Chondrocyte (in vitro differentiated cells): ENCODE data around the gene TCF7L1. TPM values are rescaled to one million over a fixed set of nuclear protein-coding genes. Genes with fewer than 3 reads are reported as not detected.

ENCODE experiments used
- DNase-seq: peaks from one replicate; pipeline ENCODE4 v3.0.0; 2021; ENCODE audit warnings: mixed read lengths, low spot score
- H3K27ac Mint-ChIP-seq: one replicate; pipeline ENCODE4 v1.8.0; 2021; ENCODE audit warnings: mild to moderate bottlenecking, moderate library complexity, mixed read lengths; ENCODE audit not compliant: unreplicated experiment
- H3K27me3 Mint-ChIP-seq: 2 replicates; pipeline ENCODE4 v1.8.0; 2021; ENCODE audit warnings: low read depth, mixed read lengths
- H3K36me3 Mint-ChIP-seq: 2 replicates; pipeline ENCODE4 v1.8.0; 2021; ENCODE audit warnings: low read depth, mixed read lengths
- H3K4me1 Mint-ChIP-seq: 2 replicates; pipeline ENCODE4 v1.8.0; 2021; ENCODE audit warnings: low read depth, mild to moderate bottlenecking, mixed read lengths
- H3K4me3 Mint-ChIP-seq: one replicate; pipeline ENCODE4 v1.8.0; 2021; ENCODE audit warnings: mild to moderate bottlenecking, moderate library complexity, mixed read lengths; ENCODE audit not compliant: unreplicated experiment
- H3K9me3 Mint-ChIP-seq: 2 replicates; pipeline ENCODE4 v1.8.0; 2021; ENCODE audit warnings: low read depth, mixed read lengths
- CTCF ChIP-seq: fragments of 200-600 bp; sonication (generic); IDR thresholded peaks from 2 replicates; pipeline ENCODE4 v1.5.0; 2021; ENCODE audit warnings: antibody characterized with exemption, mild to moderate bottlenecking, moderate library complexity
- total RNA-seq: library from RNA; stranded (reverse); gene quantifications from 3 replicates; pipeline ENCODE4 v1.2.1, GENCODE V29; 2021

Gene TCF7L1
- total RNA-seq, 1 donor from 2014 or later, result 35.0 TPM

- no peaks in the 10 kb centered on the region for H3K36me3 Mint-ChIP-seq
- H3K27ac Mint-ChIP-seq, result peak overlapping the region; percentile 91
- peak overlapping the region; percentile 88 for H3K4me3 Mint-ChIP-seq
- no peak for DNase-seq
- TF ChIP-seq CTCF, result no peak
- no peaks in the 10 kb centered on the region for H3K27me3 Mint-ChIP-seq
- no peaks in the 10 kb centered on the region for H3K9me3 Mint-ChIP-seq
- peaks cover 37% of the 10 kb centered on the region for H3K4me1 Mint-ChIP-seq
These were observed 795 bp upstream of the TCF7L1 start for GRCh38 chr2:85132397-85132796.

- DNase-seq, result peak; percentile 95
- Mint-ChIP-seq H3K27me3 (no peaks in the 10 kb centered on the region), H3K9me3 (no peaks in the 10 kb centered on the region), H3K4me1 (peaks cover 50% of the 10 kb centered on the region), H3K27ac (no peak overlapping the region), H3K4me3 (peak overlapping the region; percentile 80), H3K36me3 (no peaks in the 10 kb centered on the region)
- no peak for TF ChIP-seq CTCF
These were observed 611 bp downstream of the TCF7L1 start for GRCh38 chr2:85133751-85134254.

GRCh38 chr2:85134255-85134895, 1.2 kb downstream of the TCF7L1 start:
- DNase-seq, result no peak
- H3K27me3 Mint-ChIP-seq, result no peaks in the 10 kb centered on the region
- peaks cover 1% of the 10 kb centered on the region for H3K36me3 Mint-ChIP-seq
- H3K4me3 Mint-ChIP-seq, result peak overlapping the region; percentile 80
- peak overlapping the region; percentile 57 for H3K27ac Mint-ChIP-seq
- TF ChIP-seq CTCF, result no peak
- H3K9me3 Mint-ChIP-seq, result no peaks in the 10 kb centered on the region
- H3K4me1 Mint-ChIP-seq, result peaks cover 50% of the 10 kb centered on the region

GRCh38 chr2:85134896-85135659, 1.9 kb downstream of the TCF7L1 start:
- H3K27ac Mint-ChIP-seq, result peak overlapping the region; percentile 57
- peak overlapping the region; percentile 80 for H3K4me3 Mint-ChIP-seq
- H3K9me3 Mint-ChIP-seq, result no peaks in the 10 kb centered on the region
- H3K4me1 Mint-ChIP-seq, result peaks cover 53% of the 10 kb centered on the region
- H3K36me3 Mint-ChIP-seq, result peaks cover 5% of the 10 kb centered on the region
- no peak for TF ChIP-seq CTCF
- DNase-seq, result no peak
- H3K27me3 Mint-ChIP-seq, result no peaks in the 10 kb centered on the region

GRCh38 chr2:85135660-85135914, 2.4 kb downstream of the TCF7L1 start:
- Mint-ChIP-seq H3K27ac (no peak overlapping the region), H3K4me1 (peaks cover 53% of the 10 kb centered on the region), H3K36me3 (peaks cover 7% of the 10 kb centered on the region)

More at GRCh38 chr2:85135660-85135914, 2.4 kb downstream of the TCF7L1 start:
- DNase-seq, result no peak
- H3K4me3 Mint-ChIP-seq, result peak overlapping the region; percentile 80
- no peaks in the 10 kb centered on the region for H3K9me3 Mint-ChIP-seq
- no peaks in the 10 kb centered on the region for H3K27me3 Mint-ChIP-seq
- TF ChIP-seq CTCF, result no peak
